ENCODE measurements around the gene FAM222A. TPM values are rescaled to one million over a fixed set of nuclear protein-coding genes. Genes with fewer than 3 reads are reported as not detected.

The FAM222A gene
- total and polyA plus RNA-seq, 2 experiments from 2014 or later, result 0.97 TPM; not detected in 1

DNA sequence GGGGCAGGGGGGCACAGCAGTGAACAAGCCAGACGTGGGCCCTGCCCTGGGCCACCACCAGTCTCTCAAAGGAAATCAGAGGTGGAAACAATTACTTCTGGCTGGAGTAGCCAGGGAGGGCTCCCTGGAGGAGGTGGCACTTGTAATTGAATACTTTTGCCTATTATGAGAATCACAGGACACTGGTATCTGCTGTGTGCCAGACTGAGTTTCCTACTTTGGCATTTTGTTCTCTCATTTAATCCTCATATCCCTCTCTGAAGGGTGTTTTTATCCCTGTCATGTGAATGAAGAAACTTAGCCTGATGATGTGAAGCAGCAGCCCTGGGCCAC lies 7.2 kb downstream of the FAM222A start:
- Histone ChIP-seq H3K27me3 (replicated peaks; ENCODE audit: insufficient read depth) (peaks cover 9% of the 10 kb centered on the region), H3K79me2 (ENCODE audit: insufficient read depth) (no peaks in the 10 kb centered on the region), H3K9ac (no peak overlapping the region), H3K36me3 (ENCODE audit: low read depth) (no peaks in the 10 kb centered on the region), H3F3A (ENCODE audit: insufficient read depth) (no peaks in the 10 kb centered on the region), H2AFZ (no peak overlapping the region), H3K4me3 (no peak overlapping the region), H3K4me1 (ENCODE audit: insufficient read depth) (no peaks in the 10 kb centered on the region), H3K9me3 (ENCODE audit: low read depth) (no peaks in the 10 kb centered on the region), H3K27ac (no peak overlapping the region), H3K4me2 (ENCODE audit: unreplicated experiment) (no peak overlapping the region), H3K9me2 (ENCODE audit: insufficient read depth) (no peaks in the 10 kb centered on the region), H4K20me1 (ENCODE audit: insufficient read depth) (no peaks in the 10 kb centered on the region)
- DNase-seq, result no peak
- 9 to 19% methylated on average over 1 of the region's 1 CpG for WGBS, 2 experiments (ENCODE audit: low coverage in 1 of 2, low lambda C conversion rate in 2 of 2, missing lambda C conversion rate in 2 of 2)
- TF ChIP-seq EZH2phosphoT487 (IDR thresholded peaks at IDR 0.05; ENCODE audit: insufficient read depth, low read depth), result no peak
- no peak for TF ChIP-seq EZH2 (IDR thresholded peaks at IDR 0.05; ENCODE audit: insufficient read depth, poor library complexity, severe bottlenecking)
- in situ Hi-C loops (cut with MboI), result no loop called here

DNA sequence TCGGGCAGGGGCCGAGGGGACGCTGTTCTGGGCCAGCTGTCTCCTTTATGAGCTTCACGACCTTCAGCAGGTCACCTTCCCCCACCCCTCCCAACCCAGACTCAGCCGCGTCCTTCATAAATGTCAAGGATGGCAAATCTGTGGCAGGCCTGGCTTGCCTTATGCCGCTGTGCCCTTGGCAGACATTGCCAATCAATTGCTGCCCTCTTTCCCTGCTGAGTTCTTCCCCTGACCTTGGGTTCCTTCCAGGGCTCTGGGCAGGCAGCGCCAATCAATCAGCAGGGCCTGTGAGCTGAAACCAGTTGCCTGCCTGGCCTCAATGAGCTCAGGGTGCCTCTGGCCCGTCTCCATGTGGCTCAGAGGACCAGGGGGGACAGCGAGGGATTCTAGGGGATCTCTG lies 7.7 kb downstream of the FAM222A start:
- Histone ChIP-seq H3K9me2 (ENCODE audit: insufficient read depth) (no peaks in the 10 kb centered on the region), H3K36me3 (ENCODE audit: low read depth) (no peaks in the 10 kb centered on the region), H3K4me3 (no peak overlapping the region), H3K9me3 (ENCODE audit: low read depth) (no peaks in the 10 kb centered on the region), H3K9ac (no peak overlapping the region), H4K20me1 (ENCODE audit: insufficient read depth) (no peaks in the 10 kb centered on the region), H3K4me2 (ENCODE audit: unreplicated experiment) (no peak overlapping the region), H3K4me1 (ENCODE audit: insufficient read depth) (no peaks in the 10 kb centered on the region), H3F3A (ENCODE audit: insufficient read depth) (no peaks in the 10 kb centered on the region), H3K27me3 (replicated peaks; ENCODE audit: insufficient read depth) (peaks cover 6% of the 10 kb centered on the region; the same call in 1 of the 2 replicates), H3K79me2 (ENCODE audit: insufficient read depth) (no peaks in the 10 kb centered on the region), H3K27ac (no peak overlapping the region), H2AFZ (no peak overlapping the region)
- TF ChIP-seq EZH2phosphoT487 (IDR thresholded peaks at IDR 0.05; ENCODE audit: insufficient read depth, low read depth) (no peak), EZH2 (IDR thresholded peaks at IDR 0.05; ENCODE audit: insufficient read depth, poor library complexity, severe bottlenecking) (no peak)
- 62 to 71% methylated on average over 10 of the region's 10 CpGs for WGBS, 2 experiments (ENCODE audit: low coverage in 1 of 2, low lambda C conversion rate in 2 of 2, missing lambda C conversion rate in 2 of 2)
- in situ Hi-C loops (cut with MboI), result no loop called here
- DNase-seq, result no peak

DNA sequence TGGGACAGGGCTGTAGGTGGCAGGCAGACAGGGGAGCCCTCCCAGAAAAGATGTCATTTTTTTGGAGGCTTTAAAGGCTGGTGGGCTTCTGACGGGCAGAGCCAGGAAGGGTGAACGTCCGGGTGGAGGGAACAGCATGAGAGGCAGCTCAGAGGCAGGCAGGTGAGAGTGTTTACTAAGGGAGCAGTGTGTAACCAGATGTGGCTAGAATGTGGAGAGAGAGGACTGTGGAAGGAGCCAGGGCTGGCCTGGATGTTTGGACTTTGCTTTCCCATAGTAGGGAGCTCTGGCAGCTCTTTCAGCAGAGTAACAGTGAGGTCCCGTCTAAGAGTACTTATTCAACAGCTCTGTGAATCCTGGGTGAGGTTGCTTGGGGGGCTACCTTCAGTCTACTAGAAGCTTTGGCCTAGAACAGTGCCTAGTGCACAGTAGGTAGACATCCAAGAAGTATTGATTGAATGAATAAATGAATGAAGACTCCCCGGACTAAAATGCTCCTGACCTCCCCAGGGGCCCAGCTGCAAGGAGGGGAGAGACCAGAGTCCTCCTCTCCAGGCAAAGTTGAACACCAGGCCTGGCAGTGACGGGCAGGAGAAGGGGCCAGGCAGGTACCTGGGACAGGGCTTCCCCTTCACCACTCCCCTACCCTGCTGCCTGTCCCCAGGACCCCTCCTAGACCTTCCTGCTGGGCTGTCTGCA lies 8.5 kb downstream of the FAM222A start:
- H3K4me3 ChIP-seq, result no peak overlapping the region
- H3K27me3 ChIP-seq (replicated peaks; ENCODE audit: insufficient read depth), result peaks cover 6% of the 10 kb centered on the region; the same call in 1 of the 2 replicates
- in situ Hi-C loops (cut with MboI), result no loop called here
- H3K27ac ChIP-seq, result no peak overlapping the region
- no peaks in the 10 kb centered on the region for H3K4me1 ChIP-seq (ENCODE audit: insufficient read depth)
- H2AFZ ChIP-seq, result no peak overlapping the region
- 58 to 75% methylated on average over 6 of the region's 6 CpGs for WGBS, 2 experiments (ENCODE audit: low coverage in 1 of 2, low lambda C conversion rate in 2 of 2, missing lambda C conversion rate in 2 of 2)
- H3K4me2 ChIP-seq (ENCODE audit: unreplicated experiment), result no peak overlapping the region
- H3K79me2 ChIP-seq (ENCODE audit: insufficient read depth), result no peaks in the 10 kb centered on the region
- no peaks in the 10 kb centered on the region for H4K20me1 ChIP-seq (ENCODE audit: insufficient read depth)
- H3K9me2 ChIP-seq (ENCODE audit: insufficient read depth), result no peaks in the 10 kb centered on the region
- H3F3A ChIP-seq (ENCODE audit: insufficient read depth), result no peaks in the 10 kb centered on the region
- no peaks in the 10 kb centered on the region for H3K36me3 ChIP-seq (ENCODE audit: low read depth)
- no peak overlapping the region for H3K9ac ChIP-seq
- H3K9me3 ChIP-seq (ENCODE audit: low read depth), result no peaks in the 10 kb centered on the region
- no peak for DNase-seq
- TF ChIP-seq EZH2phosphoT487 (IDR thresholded peaks at IDR 0.05; ENCODE audit: insufficient read depth, low read depth), result no peak

DNA sequence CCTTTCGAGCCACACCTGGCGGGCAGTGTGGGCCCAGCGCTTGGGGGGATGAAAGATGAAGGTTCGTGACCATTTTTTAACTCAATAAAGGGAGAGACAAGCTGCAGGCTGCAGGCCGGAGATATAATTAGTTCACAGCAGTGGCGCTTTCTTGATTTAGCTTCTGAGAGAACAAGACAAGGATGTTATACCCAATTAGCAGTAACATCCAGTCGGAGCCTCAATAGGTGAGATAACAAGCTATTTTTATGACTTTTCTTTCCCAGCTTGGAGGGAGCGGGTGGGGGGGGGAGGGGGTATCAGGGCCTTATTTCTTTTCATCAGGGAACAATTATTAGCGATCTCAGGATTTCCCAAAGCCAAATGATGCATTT lies 9.1 kb downstream of the FAM222A start:
- TF ChIP-seq EZH2 (IDR thresholded peaks at IDR 0.05; ENCODE audit: insufficient read depth, poor library complexity, severe bottlenecking) (no peak), EZH2phosphoT487 (IDR thresholded peaks at IDR 0.05; ENCODE audit: insufficient read depth, low read depth) (no peak)
- Histone ChIP-seq H3K4me3 (no peak overlapping the region), H4K20me1 (ENCODE audit: insufficient read depth) (no peaks in the 10 kb centered on the region), H3K79me2 (ENCODE audit: insufficient read depth) (no peaks in the 10 kb centered on the region), H3K4me1 (ENCODE audit: insufficient read depth) (no peaks in the 10 kb centered on the region), H3K36me3 (ENCODE audit: low read depth) (no peaks in the 10 kb centered on the region), H3K27ac (no peak overlapping the region), H2AFZ (no peak overlapping the region), H3K27me3 (replicated peaks; ENCODE audit: insufficient read depth) (peaks cover 6% of the 10 kb centered on the region; the same call in 1 of the 2 replicates), H3K9ac (no peak overlapping the region), H3F3A (ENCODE audit: insufficient read depth) (no peaks in the 10 kb centered on the region), H3K4me2 (ENCODE audit: unreplicated experiment) (no peak overlapping the region), H3K9me3 (ENCODE audit: low read depth) (no peaks in the 10 kb centered on the region), H3K9me2 (ENCODE audit: insufficient read depth) (no peaks in the 10 kb centered on the region)
- in situ Hi-C loops (cut with MboI), result no loop called here
- WGBS, 2 experiments (ENCODE audit: low coverage in 1 of 2, low lambda C conversion rate in 2 of 2, missing lambda C conversion rate in 2 of 2), result 74 to 80% methylated on average over 9 of the region's 9 CpGs
- no peak for DNase-seq

Measured in GM23248 (cell line).